Adipose tissue (tissue), 3 donors: Measurements from ENCODE around the gene HOXB4. TPM values are rescaled to one million over a fixed set of nuclear protein-coding genes. Genes with fewer than 3 reads are reported as not detected.

ENCODE experiments used
- H3K27ac ChIP-seq: one replicate; pipeline ENCODE4 v1.5.1; 2013; ENCODE audit warnings: low read depth, low read length
- WGBS, 3 donors: extraction: QIAGEN DNeasy Blood & Tissue Kit; methylation state at CpG; one replicate each; pipeline ENCODE4 v1.1.7; 2013; 5-methylcytosine and 5-hydroxymethylcytosine counted together
- polyA plus RNA-seq, 3 donors: library from polyadenylated mRNA; stranded (reverse); fragments of 200-250 nt; gene quantifications; one replicate each; pipeline ENCODE4 v1.2.3, GENCODE V29; 2013
- donor health status: healthy with polysubstance abuse.
- donor health status: Bipolar disorder and iron deficiency.
- donor health status: healthy.

The HOXB4 gene
- polyA plus RNA-seq, 3 donors, result 1.1 to 5.4 (median 3.6) TPM

DNA sequence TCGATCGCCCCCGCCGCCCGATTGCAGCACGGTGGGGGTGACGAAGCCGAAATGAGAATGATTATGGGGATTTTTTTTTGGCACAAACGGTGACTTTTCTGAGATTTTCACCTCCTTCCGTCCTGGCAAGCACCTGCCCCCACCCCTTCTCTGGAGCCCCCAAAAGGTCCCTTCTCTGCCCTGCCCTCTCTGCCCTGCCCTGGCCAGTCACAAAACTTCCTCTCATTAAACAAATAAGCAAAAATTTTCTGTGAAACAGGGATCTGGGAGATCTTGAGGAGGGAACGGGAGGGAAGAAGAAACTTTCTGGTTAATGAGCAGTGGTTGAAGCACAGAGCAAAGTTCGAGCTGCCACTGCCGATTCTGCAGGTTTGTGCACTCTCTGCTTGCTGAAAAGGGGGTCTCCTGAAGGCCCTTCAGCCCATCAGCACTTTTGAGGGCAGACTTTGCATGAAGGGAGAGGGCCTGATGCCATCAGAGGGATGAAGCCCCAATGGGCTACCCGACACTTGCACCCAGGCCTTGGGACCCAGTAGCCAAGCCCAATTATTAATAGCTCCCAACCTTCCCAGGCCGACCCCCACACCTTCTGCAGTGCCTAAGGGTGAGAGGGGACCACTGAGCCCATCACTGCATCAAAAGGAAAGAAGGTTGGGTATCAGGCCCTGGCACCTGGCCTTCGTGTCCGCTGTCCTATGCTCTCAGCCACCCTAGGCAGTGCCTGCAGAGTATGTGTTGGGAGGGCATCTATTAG is 38.0 kb upstream of the HOXB4 start:
- H3K27ac ChIP-seq, result no peak overlapping the region
- WGBS, 3 donors, result 18 to 61% (median 46%) methylated on average over 17 of the region's 17 CpGs

DNA sequence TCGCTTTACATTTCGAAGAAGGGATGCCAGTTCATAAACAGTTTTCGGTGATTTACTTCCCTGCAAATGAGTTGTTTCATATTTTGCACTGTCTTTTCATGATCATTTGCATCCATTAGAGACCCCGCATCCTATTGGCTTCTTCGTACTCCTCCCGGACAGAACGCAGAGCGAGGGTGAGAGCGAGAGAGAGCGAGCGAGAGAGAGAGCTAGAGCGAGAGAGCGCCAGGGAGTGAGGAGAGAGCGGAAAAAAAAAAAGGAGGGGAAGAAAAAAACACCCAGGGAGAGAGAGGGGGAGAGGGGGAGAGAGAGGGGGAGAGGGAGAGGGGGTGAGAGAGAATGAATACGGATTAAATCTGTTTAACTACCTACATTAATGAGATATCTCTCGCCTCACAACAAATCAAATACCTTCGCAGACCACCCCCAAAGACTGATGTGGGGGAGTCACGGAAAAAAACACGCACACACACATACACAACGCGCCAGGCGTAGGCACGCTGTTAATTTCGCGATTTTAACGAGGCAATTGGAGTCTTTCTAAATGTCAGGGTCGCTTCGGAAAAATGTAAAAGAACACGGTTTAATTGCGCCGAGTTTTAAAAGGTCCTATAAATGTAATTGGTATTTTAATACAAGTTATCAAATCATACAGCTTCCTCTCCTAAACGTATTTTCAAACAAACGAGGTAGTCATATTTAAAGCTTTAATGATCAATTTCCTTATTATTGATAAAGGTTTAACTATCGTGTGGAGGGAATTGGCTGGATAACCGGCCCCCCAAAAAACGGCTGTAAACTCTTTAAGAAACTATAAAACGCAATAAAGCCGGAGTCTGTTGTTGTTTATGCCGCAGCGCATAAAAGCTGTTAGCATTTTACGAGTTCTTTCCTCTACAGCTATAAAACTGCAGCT is 37.2 kb upstream of the HOXB4 start, which contains the start of gene HOXB8:
Gene HOXB8, minus strand, starts transcription at position 246 of the 916 bp plus-strand sequence. CDS start 588 bp downstream, outside the sequence.
- WGBS, 3 donors, result 11 to 31% (median 22%) methylated on average over 39 to 41 of the region's 41 CpGs
- no peak within 1 kb of the TSS for H3K27ac ChIP-seq

DNA sequence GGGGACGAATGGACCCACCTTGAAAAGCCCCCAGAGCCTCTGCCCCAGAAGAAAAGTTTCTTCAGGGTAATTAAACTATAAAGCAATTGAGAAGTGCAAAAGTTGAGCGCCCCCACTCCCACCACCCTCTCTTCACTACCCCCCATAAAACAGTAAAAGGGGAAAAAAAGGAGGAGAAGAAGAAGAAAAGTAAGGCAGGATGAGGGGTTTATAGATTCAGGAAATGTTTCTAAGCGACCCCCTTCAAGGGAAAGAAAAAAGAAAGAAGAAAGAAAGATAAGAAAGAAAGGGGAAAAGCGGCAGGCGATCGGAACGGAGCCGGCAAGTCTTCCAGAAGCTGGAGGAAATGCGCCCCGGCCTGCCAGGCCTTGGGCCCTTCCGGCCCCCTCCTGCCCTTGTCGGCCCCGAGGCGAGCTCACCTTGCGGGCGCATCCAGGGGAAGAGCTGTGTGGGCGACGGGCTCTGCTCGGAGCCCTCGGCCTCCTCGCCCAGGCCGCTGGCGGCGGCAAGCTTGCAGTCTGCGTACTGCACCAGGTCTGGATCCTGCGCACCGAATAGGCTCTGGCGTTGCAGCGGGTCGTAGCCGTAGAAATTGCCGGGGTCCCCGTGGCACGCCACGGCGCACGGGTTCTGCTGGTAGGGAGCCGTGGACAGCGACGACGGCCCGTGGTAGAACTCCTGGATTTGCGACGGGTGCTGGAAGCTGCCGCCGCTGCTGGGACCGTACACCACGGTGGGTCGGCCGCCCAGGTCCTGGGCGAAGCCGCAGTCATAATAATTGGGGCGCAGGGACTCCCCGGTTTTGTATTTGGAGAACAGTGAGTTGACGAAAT is 35.9 kb upstream of the HOXB4 start:
- no peak overlapping the region for H3K27ac ChIP-seq
- WGBS, 3 donors, result 6 to 14% (median 6%) methylated on average over 54 to 55 of the region's 55 CpGs

DNA sequence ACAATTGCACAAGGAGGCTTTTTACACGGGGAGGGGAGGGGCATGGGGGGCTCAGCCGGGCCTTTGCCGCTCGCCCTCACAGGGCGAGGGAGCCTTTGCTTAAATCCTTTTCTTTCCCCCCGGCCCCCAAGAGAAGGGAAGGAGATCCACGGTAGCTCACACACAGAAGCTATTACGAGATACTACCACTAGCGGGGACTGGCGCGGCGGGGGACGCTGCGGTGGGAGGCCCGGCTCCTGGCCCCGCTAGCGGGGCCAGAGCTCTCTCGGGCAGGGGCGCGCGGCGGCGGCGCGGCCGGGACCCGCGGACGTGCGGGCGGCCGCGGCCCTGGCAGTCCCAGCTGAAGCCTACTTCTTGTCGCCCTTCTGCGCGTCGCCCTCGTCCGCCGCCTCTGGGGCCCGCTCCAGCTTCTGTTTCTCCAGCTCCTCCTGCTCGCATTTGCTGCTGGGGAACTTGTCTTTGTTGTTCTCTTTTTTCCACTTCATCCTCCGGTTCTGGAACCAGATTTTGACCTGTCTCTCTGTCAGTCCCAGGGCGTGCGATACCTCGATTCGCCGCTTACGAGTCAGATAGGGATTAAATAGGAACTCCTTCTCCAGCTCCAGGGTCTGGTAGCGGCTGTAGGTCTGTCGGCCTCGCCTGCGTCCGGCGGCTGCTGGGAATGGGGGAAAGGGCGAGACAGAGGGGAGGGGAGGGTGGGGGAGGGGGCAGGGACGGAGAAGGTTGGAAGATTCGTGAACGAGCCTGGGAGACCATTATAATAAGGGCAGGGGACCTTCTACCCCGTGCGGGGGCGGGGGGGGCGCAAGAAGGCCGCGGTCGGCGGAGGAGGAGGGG is 34.9 kb upstream of the HOXB4 start:
- WGBS, 3 donors, result 1 to 2% (median 2%) methylated on average over 49 to 67 of the region's 67 CpGs

DNA sequence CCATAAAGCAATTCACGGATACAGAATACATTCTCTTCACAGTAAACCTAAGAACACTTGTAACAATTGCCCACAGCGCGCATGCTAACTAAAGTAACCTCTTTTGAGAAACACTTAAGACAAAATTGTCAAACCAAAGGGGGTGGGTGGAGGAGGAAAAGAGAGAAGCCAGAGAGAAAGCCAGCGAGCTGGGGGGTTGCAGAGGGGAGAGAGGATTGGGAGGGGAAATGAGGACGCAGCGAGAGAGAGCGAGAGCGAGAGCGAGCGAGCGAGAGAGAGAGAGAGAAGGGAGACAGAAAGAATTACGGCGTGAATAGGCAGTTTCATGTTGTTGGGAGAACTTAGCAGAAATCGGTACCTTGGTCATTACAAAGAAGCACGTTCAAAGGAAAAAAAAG is 34.3 kb upstream of the HOXB4 start:
- no peak overlapping the region for H3K27ac ChIP-seq
- WGBS, 3 donors, result 2 to 6% (median 5%) methylated on average over 15 of the region's 15 CpGs

More for the DNA sequence above, 34.9 kb upstream of the HOXB4 start:
- no peak overlapping the region for H3K27ac ChIP-seq

DNA sequence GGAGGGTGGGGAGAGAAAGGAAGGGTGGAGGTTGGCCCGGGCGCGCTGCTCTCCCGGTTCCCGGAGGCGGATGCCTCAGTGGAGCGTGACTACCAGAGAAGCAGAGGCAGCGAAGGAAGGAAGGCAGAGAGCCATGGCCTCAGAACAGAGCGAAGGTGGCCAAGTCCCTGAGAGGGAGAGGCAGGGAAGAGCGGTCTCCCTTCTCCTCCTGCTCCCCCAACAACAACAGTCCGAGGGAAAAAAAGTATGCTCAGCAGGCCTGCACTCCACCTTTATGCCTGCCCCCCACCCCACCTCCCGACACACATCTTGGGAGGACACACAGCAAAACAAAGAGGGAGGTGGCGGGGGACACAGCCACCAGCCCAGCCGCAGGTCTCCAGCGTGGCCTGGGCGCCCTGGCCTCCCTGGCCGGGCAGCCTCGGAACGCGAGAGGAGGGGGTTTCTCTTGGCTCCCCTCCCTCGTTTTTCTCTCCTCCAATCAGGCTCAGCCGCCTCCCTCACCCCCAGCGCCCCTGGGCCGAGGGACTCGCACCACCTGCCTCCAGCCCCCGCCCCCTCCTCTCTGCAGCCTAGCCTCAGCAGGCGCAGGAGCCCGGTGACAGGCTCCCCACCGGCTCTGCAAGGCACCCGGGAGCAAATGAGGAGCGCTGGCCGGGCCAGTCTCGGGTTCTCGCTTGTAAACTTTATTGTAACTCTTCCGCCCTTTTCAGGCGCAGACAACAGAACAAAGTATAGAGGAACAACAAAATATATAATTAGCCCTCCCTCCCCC is 33.7 kb upstream of the HOXB4 start:
- WGBS, 3 donors, result 6 to 11% (median 6%) methylated on average over 34 to 36 of the region's 36 CpGs
- no peak overlapping the region for H3K27ac ChIP-seq

DNA sequence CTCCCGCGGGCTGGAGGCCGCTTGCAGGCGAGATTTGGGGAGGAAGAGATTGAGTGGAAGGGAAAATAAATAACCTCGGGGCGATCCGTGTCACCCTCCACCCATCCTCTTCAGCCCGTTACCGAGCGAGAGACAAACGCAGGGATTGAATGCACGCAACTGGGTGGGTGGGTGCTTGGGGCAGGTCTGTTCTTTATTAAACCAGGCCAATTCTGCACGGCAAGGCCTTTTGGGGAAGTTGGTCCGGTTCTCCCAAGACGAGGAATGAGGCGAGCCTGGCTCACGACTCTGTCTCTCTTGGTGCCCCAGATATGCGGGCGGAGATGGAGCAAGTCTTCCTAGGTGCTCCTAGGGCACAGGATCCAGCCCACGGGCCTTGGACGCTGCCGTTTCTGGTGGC is 33.1 kb upstream of the HOXB4 start:
- H3K27ac ChIP-seq, result no peak overlapping the region
- 1 to 9% (median 2%) methylated on average over 22 of the region's 22 CpGs for WGBS, 3 donors

DNA sequence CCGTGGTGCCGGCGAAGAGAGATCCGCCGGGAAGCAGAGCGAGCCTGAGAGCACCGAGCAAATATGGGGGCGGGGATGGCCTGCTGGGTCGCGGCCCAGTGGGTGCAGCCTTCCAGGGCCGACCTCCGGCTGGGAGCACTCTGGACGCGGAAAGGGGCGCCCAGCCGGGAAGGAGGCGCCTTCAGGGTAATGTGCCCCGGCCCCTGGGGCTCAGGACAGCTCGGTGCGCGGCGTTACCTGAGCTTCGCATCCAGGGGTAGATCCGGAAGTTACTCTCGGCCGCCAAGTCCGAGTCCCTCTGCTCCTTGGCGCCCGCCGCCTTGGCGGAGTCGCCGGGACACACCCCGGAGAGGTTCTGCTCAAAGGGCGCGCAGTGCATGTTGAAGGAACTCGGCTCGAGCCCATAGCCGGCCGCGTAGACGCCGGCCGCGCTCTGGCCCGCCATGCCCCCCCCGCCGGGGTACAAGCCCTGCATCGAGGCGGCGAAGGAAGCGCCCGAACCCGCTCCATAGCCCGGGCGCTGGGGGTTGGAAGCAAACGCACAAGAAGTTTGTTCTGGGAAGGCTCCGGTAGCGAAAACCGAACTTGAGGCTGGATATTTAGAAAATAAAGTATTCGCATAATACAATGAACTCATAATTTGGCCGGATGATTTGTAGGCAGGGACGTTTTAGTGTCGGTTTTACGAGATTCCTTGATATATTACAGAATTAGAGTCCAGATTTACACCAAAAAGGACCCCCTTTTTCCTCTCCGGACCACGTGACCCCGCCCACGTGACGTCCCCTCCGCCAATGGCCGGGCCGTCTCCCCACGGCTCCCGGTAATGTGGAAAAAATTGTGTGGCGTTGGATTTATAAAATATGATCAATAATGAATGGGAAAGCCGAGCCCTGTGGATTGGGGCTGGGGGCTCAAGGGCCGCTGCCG is 32.4 kb upstream of the HOXB4 start, which contains the start of gene HOXB7:
Gene HOXB7, minus strand, starts transcription at position 736 of the 930 bp plus-strand sequence. Its CDS starts 99 bp downstream, at position 637.
- no peak within 1 kb of the TSS for H3K27ac ChIP-seq
- WGBS, 3 donors, result 1 to 2% (median 1%) methylated on average over 76 to 79 of the region's 79 CpGs

DNA sequence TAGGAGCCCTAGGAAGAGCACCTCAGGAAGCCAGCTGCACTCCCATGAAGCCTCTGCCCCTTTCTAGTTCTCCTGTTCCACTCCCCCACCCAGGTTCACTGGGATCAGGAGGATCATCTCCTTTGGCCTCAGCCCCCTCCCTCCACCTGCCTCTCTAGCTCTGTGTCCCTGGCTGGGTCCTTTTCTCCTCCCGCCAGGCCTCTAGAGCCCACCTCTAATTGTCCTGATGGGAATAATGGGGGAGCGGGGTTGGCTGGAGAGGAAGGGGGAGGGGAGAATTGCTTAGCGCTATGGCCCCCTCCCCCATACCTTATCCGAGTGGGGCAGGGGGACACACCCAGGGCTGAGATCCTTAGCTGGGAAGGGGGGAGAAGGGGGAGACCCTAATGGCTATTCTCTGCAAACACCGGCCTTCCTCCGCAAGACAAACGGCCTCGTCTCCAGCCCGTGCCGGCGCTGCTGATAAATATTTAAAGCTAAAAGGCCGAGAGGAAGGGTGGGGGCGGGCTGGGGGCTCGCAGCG is 31.7 kb upstream of the HOXB4 start:
- no peak overlapping the region for H3K27ac ChIP-seq

DNA sequence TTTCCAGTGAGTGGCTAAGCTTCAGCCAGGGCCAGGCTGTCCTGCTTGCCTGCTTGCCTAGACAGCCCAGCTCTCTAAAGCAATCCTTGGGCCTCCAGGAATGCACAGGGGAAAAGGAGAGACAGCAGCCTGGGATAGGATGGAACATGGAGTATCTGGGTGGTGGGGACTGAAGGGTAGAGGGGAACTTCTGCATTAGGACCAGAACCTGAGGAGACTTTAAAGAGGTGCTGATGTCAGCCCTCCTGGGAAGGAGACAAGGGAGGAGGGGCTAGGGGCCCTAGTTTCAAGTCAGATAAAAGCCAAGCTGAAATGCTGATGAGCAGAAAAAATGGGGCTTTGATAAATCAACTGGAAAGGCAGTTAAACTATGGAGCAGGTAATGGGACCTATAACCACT is 30.9 kb upstream of the HOXB4 start:
- no peak overlapping the region for H3K27ac ChIP-seq

More for the DNA sequence above, 31.7 kb upstream of the HOXB4 start:
- WGBS, 3 donors, result 3 to 11% (median 8%) methylated on average over 14 to 15 of the region's 15 CpGs

DNA sequence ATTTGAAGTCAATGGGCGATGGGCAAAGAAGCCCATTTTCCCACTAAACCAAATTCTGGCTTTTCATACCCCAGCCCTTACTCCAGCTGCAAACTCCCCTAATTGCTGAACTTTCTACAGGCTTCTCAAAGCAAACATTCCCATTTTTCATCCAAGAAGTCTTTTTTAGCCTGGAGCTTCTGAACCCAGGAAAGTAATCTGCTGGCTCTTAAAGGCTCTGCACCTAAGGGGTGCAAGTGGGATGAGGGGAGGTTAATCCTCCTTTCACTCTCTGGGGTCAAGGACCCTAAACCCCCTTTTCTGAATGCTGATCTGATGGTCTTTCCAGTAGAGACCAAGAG is 30.3 kb upstream of the HOXB4 start:
- no peak overlapping the region for H3K27ac ChIP-seq
- WGBS, 3 donors, result 72 to 94% (median 91%) methylated on average over 1 of the region's 1 CpG

DNA sequence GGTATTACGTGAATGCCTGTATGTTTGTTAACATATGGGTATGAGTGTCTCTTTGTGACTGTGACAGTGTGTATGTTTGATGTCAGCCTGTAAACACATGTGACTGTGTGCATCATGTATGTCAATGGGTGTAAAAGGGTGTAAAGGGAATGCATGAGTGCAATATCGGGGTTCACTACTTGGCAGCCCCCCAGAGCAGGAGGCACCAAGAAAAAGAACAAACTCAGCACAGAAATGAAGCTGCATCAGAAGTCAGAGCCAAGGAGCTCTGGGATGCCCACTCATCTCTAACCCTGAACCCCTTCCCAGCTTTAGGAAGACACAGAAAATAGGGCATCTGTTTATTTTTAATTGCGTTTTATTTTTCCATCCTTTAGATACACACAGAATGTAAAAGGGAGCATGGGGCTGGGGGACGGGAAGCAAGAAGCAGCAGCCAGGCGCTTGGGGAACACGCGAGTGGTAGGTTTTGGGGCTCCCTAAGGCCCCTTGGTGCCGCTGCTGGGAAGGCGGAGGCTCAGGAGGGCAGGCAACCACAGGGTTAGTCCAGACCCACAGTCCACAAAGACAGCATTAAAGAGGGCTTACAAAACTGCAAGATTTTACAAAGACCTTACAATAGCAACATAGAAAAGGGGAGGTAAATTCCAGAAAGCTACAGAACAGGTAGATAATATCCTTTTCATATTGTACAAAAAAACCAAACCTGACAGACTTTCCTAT is 28.9 kb upstream of the HOXB4 start:
- 54 to 89% (median 84%) methylated on average over 9 of the region's 9 CpGs for WGBS, 3 donors

DNA sequence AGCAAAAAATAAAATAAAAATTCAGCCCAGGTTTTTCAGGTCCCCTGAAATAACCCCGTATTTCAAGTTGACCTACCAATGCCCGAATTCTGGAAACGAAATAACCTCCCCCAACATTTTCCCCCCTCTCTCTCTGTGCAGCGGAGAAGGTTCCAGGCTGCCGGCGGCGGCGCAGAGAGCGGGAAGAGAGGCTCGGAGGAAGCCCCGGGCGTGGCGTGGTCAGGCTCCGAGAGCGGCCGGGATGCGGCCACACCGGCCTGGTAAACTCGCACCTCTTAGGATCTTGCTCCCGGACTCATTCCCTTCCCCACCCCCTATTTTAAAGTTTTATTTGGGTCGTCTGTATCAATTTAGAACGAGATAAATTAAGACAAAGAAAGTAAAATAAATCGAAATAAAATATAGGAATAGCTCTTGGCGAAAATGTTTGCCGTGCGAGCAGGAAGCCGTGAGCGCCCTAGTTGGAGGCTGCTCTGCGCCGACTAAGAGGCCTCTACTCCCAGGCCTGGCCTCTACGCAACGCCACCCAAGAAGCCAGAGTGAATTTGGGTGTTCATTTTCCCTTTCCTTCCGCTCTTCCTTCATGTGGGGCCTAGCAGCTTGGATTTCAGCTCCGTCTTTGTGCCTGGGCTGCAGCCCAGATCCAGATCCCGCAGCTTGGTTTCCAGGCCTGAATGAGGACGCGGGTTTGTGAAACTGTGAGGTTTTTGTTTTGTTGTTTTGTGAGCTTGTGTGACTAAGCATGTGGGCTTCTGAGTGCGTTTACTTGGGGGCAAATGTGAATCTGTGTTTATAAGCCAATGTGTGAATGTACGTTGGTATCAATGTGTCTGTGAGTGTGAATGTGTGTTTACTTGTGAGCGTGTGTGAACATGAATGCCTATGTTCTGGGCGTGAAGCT is 28.1 kb upstream of the HOXB4 start:
- WGBS, 3 donors, result 32 to 73% (median 73%) methylated on average over 41 of the region's 41 CpGs
- H3K27ac ChIP-seq, result no peak overlapping the region

More for the DNA sequence above, 28.9 kb upstream of the HOXB4 start:
- H3K27ac ChIP-seq, result no peak overlapping the region

DNA sequence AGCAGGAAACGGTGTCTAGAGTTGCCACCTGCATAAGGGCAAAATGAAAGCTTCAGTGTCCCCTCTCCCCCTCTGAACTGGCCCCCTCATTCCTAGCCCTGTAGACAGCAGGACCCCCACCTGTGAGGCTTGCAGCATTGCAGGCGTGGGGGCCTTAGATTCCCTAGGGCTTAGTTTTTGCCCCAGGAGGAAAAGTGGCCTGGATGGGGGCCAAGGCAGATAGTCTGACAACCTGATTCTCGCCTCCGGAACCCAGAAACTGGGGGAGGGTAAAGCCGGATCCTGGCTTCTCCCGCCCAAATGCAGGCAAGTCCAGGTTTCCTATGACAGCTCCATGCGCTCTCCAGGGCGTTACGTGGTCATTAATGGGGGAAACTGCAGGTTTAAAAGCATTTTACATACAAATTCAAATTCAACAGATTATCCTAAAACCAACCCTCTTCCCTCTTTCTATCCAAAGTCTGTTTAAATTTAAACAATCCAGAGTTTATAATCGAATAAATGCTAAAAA is 27.3 kb upstream of the HOXB4 start:
- 27 to 65% (median 55%) methylated on average over 10 of the region's 10 CpGs for WGBS, 3 donors
- H3K27ac ChIP-seq, result no peak overlapping the region
